SK-N-SH treated with all-trans-retinoic acid at 6 μM for 48 hours (cell line): ENCODE data around the gene MRPS33.

Experiments
- CREB5 ChIP-seq: fragments of 250-450 bp; sonication (Bioruptor Pico); IDR thresholded peaks from 2 replicates; pipeline ENCODE4 v1.5.1; 2020; ENCODE audit warnings: low read depth, mild to moderate bottlenecking, moderate library complexity
- PATZ1 ChIP-seq: fragments of 250-450 bp; sonication (Bioruptor Pico); IDR thresholded peaks from 2 replicates; pipeline ENCODE4 v1.8.0; 2020; ENCODE audit warnings: mild to moderate bottlenecking, moderate library complexity, borderline replicate concordance
- POU6F1 ChIP-seq: fragments of 250-450 bp; sonication (Bioruptor Pico); IDR thresholded peaks from 2 replicates; pipeline ENCODE4 v1.8.0; 2021; ENCODE audit warnings: low read depth, mild to moderate bottlenecking, moderate library complexity, borderline replicate concordance
- ZFP3 ChIP-seq: fragments of 250-450 bp; sonication (Bioruptor Pico); IDR thresholded peaks from 2 replicates; pipeline ENCODE4 v1.5.0; 2020; ENCODE audit warnings: mild to moderate bottlenecking, moderate library complexity

GRCh38 chr7:140966561-140967233, 48.1 kb downstream of the MRPS33 start:
- no peak for TF ChIP-seq ZFP3
- no peak for TF ChIP-seq CREB5
- TF ChIP-seq PATZ1, result no peak
- no peak for TF ChIP-seq POU6F1
